ENCODE measurements around the gene LTN1.
"Not testable (repeated sequence)": the region's sequence is repeated elsewhere in the genome, so short reads cannot be mapped to it uniquely, and the experiment has no call there.

Gene LTN1, protein sequence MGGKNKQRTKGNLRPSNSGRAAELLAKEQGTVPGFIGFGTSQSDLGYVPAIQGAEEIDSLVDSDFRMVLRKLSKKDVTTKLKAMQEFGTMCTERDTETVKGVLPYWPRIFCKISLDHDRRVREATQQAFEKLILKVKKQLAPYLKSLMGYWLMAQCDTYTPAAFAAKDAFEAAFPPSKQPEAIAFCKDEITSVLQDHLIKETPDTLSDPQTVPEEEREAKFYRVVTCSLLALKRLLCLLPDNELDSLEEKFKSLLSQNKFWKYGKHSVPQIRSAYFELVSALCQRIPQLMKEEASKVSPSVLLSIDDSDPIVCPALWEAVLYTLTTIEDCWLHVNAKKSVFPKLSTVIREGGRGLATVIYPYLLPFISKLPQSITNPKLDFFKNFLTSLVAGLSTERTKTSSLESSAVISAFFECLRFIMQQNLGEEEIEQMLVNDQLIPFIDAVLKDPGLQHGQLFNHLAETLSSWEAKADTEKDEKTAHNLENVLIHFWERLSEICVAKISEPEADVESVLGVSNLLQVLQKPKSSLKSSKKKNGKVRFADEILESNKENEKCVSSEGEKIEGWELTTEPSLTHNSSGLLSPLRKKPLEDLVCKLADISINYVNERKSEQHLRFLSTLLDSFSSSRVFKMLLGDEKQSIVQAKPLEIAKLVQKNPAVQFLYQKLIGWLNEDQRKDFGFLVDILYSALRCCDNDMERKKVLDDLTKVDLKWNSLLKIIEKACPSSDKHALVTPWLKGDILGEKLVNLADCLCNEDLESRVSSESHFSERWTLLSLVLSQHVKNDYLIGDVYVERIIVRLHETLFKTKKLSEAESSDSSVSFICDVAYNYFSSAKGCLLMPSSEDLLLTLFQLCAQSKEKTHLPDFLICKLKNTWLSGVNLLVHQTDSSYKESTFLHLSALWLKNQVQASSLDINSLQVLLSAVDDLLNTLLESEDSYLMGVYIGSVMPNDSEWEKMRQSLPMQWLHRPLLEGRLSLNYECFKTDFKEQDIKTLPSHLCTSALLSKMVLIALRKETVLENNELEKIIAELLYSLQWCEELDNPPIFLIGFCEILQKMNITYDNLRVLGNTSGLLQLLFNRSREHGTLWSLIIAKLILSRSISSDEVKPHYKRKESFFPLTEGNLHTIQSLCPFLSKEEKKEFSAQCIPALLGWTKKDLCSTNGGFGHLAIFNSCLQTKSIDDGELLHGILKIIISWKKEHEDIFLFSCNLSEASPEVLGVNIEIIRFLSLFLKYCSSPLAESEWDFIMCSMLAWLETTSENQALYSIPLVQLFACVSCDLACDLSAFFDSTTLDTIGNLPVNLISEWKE (N-terminal part only)

DNA sequence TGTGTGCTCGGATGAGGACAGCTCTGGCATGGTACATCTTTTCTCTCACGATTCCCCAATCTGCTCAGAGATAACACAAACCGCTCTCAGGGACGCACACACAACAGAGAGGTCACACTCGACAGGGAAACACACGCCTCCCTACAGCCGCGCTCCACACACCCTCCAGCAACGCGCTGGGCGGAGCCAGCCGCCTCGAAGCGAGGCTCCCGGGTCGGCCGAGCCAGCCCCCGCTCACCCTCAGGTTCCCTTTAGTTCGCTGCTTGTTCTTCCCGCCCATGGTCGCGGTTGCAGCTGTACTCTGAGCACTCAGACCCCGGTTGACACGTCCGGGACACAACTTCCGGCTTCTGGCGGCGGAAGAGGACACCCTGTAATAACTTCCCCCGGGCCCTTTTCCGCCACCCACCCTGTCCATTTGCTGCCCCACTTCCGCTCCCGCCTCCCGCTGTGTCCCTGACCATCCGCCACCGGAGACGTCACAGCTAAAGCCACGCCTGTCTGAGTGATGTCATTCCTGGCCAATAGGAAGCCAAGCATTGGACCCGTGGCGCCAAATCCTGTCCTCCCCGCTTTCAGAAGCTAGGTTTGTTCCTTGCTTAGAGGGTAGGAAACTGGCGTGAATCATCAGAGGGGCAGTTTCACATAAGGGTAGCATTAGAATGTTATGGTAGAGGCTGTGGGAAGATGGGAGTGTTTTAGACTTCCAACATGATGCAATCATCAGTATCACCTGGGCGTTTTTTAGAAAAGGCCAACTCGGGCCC, at the start of gene LTN1:
Gene LTN1 (minus strand): TSS at position 352 of the 767 bp plus-strand sequence. CDS start 72 bp downstream, at position 280.
- DNase-seq: peak; percentile 99

DNA sequence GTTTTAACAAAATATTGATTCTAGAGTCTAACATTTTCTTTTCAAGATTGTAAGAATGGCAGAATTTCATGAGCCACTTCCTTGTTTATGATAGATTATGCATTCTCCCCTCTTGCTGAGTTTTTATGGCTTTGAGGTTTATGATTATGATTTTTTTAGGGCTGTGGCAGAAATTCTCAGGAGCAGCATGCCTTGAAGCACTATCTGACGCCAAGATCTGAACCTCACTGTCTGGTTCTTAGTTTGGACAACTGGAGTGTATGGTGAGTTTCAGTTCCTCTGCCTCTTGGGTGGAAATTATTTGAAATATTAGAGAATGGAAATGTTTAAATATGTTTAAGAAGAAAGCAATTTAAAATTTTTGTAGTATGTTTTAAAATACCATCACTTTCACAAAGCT, 42.0 kb upstream of the LTN1 start:
- DNase-seq: no peak

DNA sequence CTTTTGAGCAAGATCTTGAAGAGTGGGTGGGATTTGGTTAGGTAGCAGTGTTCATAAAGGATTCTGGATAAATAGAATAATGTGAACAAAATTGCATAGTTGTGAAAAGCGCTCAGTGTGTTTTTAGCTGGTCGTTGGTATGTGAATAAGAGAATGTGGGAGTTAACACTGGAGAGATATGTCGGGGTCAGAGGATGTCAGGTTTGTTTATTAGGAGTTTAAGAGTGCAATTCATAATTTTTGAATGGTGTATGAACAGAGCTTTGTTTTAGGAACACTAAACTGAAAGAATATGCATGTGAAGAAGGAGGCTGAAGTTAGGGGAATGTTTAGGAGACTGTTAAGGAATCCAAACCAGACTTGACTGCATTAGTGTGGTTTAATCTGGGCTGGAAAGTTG, 41.2 kb upstream of the LTN1 start:
- DNase-seq: no peak

DNA sequence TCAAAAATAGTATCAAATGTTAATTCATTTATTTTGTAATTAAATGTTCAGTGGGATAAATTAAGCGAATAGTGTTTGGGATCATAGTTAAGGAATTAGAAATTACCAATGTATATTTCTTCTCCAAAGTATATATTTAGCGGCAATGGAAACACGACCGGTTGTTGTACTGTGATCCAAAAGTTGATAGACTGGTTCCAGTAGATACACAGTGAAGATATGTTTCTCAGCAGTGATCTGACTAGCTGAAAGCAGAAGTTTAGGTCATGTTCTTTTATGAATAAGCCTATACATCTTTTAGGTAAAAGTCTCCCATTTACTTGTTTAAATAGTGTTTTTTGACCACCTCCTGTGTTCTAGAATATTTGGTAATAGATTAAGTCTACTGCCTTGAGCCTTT, 40.6 kb upstream of the LTN1 start:
- DNase-seq: no peak

DNA sequence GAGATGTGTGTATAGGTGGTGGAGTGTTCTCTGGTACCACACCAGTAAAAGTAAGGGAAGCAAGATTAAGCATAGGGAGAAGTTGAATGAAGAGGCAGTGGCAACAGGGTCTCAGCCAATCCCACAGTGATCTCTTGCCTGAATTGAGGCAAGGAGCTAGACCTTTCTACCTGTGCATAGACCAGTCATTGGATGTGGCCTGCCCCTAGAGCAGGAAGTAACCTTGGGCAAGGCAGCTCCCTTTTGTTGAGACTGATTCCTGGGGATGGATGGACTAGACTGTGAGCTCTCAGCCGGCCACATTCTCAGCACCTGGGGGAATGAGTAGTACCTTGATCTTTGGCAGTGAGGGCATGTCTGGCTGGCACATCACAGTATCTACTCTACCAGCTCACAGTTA, 38.2 kb upstream of the LTN1 start:
- DNase-seq: no peak

DNA sequence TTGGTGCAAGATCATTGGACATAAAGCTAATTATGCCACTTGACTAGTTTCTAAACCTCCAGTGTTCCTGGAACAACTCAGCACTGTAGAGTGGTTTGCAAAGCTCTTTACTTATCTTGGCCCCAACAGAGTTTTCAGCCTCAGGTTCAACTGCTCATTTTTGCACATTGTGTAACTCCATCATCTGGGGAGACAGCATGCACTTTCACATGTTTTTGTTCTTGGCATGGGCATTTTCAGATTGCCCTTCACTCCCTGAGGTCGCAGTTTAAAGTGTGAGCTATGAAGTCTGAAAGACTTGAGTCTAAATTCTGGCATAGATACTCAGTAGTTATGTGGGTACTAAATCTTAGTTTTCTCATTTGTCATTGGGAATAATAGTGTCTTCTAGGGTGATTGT, 36.8 kb upstream of the LTN1 start:
- no peak for DNase-seq

DNA sequence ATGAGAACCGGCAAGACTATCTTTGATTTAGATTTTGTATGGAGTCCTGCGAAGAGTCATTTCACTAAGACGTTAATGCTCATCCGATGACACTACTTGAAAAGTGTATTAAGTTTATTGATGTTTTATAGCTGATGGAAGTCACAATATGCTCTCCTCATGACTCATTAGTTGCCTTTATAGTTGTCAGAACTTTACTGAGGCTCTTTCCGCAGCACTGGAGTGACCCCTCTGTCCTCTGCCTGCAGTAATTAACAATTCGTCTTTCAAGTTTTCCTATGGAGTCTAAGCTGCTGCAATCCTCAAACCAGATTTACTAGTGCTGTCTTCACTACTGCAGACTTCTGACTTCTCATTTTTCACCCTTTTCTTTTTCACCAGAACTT, 32.6 kb upstream of the LTN1 start:
- peak in 1 of 2 donors; percentile 26 for DNase-seq

DNA sequence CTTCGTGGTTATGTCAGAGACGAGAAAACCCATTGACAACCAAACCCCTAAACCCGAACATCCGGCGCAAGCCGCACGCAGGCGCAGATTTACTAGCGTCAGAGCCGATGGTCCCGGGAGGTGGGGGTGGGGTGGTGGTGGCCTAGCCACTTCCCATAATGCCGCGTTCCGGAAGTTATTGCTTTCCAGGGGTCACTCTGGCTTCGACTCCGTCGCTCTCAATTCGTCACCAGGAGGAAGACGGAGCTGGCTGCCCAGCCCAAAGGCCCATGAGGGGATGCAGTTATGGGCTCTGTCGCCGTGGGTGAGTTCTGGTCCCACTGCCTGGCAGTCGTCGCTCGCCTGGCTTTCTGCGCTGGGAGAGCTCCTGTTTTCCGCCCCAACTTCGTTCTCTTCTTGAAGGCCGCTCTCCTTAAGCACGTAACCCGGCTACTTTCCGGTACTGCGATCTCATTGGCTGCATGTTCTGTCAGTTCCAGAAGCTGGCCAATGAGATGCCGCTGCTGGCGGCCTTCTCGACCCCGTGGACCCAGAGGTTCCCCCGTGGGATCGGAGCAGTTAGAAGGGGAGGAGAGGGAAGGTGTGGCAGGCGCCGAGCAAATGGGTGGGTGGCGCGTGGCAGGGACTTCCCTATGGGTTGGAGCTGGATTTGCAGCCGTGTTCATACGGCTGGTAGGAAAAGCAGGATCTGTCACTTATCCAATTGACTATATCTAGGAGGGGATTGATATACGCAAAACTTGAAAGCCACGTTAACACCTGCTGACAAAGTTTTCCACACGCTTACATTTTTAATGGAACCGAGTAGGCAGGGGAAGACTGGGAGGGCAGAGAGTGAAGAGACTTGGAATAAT, 32.0 kb upstream of the LTN1 start, which contains the start of gene USP16:
Gene USP16 (plus strand): TSS at position 195 of the 854 bp plus-strand sequence. CDS start 3,246 bp downstream, outside the sequence.
- peak; percentile 94 to 97 for DNase-seq

DNA sequence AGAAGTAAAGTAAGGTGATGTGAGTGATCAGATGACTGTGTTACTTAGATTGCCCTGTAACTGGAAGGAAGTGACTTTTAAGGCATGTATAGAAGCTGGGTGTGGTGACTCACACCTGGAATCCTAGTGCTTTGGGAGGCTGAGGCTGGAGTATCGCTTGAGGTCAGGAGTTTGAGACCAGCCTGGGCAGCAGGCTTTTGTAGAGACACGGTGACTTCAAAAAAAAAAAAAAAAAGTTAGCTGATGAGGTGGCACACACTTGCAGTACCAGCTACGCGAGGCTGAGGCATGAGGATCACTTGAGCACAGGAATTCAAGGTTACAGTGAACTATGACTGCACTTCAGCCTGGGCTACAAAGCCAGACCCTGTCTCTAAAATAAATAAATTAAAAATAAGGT, 29.5 kb upstream of the LTN1 start:
- DNase-seq: peak in 1 of 2 donors; percentile 45

DNA sequence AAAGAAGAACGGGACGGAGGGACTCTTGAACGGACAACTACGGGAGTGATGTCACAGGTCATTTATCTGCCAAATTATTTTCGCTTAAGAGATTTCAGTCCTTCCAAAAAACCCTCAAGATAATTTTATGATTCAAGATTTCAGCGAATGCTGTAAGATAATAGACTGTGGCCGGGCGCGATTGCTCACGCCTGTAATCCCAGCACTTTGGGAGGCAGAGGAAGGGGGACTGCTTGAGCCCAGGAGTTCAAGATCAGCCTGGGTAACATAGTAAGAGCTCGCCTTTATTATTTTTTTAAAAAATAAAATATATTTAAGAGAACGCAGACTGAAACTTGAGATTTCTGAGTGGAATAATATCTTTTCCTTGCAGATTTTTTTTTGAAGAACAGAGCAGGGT, 25.9 kb upstream of the LTN1 start:
- no peak for DNase-seq

DNA sequence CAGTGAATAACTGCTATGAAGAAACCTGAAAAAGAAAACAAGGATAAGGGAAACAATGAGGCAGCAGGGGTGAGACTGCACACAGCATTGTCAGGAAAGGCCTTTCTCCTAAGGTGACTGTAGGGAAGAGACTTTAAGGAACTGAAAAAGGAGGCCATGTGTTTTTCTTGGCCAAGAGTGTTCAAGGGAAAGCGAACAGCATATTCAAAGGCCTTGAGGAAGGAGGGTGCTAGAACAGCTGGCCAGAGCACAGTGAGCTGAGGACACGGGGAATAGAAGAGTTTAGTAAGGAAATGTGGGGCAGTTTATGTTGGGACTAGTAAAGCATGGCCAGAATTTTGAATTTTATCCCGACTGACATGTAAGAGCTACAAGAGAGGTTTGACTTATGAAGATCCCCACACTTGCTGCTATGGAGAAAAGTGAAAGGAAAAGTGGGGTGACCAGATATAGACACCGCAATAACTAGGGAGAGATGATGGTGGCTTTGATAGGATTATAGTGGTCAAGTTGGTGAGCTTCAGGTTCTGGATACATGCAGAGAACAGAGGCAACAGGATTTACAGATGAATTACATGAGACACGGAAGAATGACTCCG, 25.1 kb upstream of the LTN1 start:
- no peak for DNase-seq

DNA sequence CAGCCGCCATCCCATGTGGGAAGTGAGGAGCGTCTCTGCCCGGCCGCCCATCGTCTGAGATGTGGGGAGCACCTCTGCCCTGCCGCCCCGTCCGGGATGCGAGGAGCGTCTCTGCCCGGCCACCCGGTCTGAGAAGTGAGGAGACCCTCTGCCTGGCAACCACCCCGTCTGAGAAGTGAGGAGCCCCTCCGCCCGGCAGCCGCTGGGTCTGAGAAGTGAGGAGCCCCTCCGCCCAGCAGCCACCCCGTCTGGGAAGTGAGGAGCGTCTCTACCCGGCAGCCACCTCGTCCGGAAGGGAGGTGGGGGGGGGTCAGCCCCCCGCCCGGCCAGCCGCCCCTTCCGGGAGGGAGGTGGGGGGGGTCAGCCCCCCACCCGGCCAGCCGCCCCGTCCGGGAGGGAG, 18.6 kb upstream of the LTN1 start:
- DNase-seq: not testable (repeated sequence)

DNA sequence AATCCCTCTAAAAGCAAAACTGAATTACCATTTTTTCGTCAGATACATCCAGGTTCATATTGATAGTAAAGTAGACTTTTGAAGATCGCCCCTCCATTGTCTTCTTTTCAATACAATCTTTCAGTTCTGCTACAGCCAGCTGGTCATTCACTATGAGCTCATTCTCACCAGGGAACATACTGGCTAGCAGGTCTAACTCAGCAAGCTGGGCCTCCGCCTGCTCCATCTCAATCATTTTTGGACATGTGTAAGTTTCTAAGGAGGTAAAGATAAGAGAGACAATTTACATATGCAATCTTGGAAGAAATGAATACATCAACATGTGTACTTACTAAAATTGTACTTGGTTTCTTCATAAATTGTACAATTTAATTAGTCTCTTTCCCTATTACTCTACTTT, 15.7 kb upstream of the LTN1 start:
- DNase-seq: no peak

DNA sequence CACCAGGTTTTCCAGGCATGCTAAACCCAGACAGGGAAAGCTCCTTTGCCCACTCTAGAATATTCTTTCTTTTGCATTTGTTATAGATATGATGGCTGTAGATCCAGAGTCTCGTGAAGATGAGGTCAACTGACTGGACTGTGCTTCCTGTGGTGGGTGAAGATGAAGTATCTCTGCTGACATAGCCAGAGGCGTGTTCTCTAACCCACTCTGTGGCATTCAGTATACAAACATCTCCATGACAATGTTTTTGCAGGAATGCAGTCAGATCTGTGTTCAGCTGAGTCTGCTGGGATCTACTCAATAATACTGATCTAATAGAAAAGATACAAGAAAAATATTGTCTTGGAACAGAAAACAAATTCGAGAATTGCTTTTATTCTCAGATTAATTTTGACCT, 15.1 kb upstream of the LTN1 start:
- DNase-seq: no peak

DNA sequence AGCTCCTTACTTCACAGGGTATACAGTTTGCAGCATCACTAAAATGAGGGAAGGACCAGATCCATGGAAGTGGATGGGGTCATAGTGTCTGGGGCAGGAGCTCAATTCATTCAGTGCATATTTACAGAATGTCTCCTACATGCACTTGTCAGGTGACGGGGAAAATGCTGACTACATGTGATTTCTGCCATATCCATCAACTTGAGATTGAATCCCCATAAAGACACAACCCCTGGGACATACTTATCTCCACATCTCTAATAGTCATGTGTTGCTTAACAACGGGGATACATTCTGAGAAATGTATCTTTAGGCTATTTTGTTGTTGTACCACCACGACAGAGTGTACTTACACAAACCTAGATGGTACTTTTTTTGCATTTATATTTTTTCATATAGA, 14.5 kb upstream of the LTN1 start:
- DNase-seq: no peak

DNA sequence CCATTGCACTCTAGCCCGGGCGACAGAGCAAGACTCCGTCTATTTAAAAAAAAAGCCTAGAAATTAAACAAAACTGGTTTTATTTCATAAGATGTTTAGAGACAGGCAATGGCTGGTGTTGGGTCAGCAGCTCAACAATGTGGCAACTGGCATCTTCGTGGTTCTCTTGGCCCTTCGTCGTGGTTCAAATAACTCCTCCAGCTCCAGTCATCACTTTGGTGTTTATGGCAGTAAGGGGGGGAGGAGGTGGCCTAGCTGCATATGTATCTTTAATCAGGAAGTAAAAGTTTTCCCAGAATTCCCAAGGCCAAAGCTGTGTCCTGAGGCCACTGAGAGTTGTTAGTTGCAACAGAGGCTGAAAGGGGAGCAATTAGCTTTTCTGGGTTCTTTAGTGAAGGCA, 13.0 kb upstream of the LTN1 start:
- no peak for DNase-seq

DNA sequence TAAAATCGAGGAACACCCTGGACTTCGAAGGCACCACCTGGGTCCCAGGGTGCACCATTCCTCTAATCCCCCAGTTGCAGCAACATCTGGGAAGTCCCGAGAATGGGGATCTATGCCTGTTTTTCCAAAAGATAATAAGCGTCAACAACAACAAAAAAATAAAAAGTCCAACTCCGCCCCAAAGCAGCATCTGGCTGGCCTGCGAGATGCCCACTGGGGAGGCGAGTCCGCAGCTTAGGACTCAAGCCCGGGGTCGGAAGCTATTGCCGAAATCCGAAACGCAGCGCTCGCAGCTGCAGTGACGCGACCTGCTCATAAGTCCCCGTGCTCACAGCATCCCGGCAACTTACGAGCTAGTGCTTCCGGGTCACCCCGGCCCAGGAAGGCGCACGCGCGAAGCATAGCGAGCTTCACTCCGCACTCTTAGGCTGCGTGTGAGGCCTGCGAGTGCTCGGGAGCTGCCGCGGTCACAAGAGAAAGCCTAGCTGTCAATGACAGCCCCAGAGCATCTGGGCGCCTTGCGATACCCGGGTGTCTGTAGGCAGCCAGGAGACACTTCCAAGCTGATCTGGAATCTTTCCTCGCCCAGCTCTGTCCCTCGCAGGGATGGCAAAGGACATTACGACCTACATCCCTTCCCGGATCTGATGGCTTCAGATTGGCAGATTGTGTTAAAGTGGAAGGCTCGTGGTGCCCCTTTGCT, 9.9 kb upstream of the LTN1 start:
- DNase-seq: peak; percentile 96 to 97

DNA sequence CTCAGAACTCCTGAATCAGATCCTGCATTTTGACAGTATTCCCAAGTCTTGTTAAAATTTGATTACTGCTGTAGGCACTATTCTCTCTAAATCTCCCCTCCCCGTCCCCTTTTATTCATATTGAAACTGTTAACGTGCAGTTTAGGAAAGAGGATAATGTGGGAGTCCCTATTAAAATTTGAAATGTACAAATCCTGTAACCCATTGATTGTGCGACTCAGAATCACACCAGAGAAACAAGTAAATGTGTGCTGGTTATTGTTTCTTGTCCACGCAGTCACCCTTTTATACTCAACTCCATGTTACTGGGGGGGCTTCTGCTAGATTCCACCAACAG, 584 bp upstream of the LTN1 start:
- no peak for DNase-seq

DNA sequence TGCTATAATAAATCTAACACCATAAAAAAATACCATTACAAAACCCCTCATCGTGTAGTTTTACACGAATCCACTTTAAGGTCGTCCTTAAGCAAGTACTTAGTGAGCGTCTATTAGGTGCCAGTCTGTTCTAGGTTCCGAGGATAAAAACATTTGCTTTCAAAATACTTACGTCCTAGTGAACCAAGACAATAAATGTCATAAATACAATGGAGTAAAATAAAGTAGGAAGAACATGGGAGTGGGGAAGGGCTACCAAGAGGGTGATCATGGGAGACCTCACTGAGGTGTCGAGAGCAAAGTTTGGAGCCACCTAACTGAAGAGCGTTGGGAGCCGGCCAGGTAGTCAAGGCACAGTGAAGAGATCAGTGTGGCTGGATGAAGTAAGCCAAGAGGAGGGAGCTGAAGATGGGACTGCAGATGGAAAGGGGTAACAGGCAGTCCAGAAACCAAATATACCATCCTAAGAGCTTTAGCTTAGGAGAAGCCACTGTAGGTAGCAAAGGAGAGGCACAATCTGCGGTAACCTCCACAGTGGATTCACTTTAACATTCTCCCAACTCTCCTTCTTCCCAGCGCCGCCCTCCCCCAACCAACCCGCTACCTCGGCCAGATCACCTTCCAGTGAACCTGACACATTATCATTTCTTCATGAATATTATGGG, 684 bp downstream of the LTN1 start:
- no peak for DNase-seq

DNA sequence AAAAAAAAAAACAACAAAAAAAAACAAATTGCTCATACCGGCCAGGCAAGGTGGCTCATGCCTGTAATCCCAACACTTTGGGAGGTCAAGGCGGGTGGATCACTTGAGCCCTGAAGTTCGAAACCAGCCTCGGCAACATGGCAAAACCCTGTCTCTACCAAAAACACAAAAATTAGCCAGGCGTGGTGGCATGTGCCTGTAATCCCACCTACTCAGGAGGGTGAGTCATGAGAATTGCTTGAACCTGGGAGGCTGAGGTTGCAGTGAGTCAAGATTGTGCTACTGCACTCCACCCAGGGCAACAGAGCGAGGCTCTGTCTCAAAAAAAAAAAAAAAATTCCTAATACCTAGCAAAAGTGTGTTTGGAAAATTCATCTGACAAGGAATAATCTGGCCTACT, 4.5 kb downstream of the LTN1 start:
- not testable (repeated sequence) for DNase-seq

Measured in CD4-positive, alpha-beta T cell treated with Interferon alpha-2 for 1 hour (primary cell).